GM12873 (cell line): Measurements from ENCODE around the gene APBB3.

Experiments used
- CTCF ChIP-seq: IDR thresholded peaks from 2 replicates; pipeline ENCODE4 v1.5.1; 2012; ENCODE audit warnings: low read depth, mild to moderate bottlenecking, moderate library complexity, low read length, control low read depth; ENCODE audit not compliant: insufficient read depth; ENCODE audit errors: missing control alignments

APBB3 gene

GRCh38 chr5:140549237-140550144 lies 14.9 kb downstream of the APBB3 start:
- no peak for TF ChIP-seq CTCF

- no peak for TF ChIP-seq CTCF
These were observed 15.6 kb downstream of the APBB3 start for GRCh38 chr5:140548791-140549190.

- no peak for TF ChIP-seq CTCF
These were observed 16.1 kb downstream of the APBB3 start for GRCh38 chr5:140548300-140548688.

GRCh38 chr5:140547508-140548299 lies 16.7 kb downstream of the APBB3 start, which contains the start of gene EIF4EBP3:
EIF4EBP3 (plus strand) TSS chr5:140547662; CDS start chr5:140547738, 76 bp downstream.
- peak; percentile 62 for TF ChIP-seq CTCF

- no peak for TF ChIP-seq CTCF
These were observed 17.4 kb downstream of the APBB3 start for GRCh38 chr5:140546851-140547507.

- no peak for TF ChIP-seq CTCF
These were observed 18.8 kb downstream of the APBB3 start for GRCh38 chr5:140545606-140546005.

- TF ChIP-seq CTCF: no peak
These were observed 19.4 kb downstream of the APBB3 start for GRCh38 chr5:140544986-140545385.
